ENCODE data around the gene ARHGEF11. TPM values are rescaled to one million over a fixed set of nuclear protein-coding genes. Genes with fewer than 3 reads are reported as not detected.

ARHGEF11 gene
- total and polyA plus RNA-seq, 2 of the 4 experiments (the other 2 are of a cell fraction) = 16.8 to 17.2 TPM

DNA sequence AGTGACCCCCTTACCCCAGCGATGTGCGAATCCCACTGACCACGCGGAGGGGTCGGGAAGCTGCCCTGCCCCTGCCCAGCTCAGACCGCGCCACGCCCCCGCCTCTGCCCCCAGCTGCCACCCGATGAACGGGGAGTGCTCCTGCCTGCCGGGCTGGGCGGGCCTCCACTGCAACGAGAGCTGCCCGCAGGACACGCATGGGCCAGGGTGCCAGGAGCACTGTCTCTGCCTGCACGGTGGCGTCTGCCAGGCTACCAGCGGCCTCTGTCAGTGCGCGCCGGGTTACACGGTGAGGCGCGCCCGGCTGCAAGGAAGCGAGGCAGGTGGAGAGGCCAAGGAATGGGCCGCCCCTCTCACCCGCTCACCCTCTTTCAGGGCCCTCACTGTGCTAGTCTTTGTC lies 137.0 kb downstream of the ARHGEF11 start:
- WGBS, 2 experiments (ENCODE audit: extremely low coverage in 2 of 2, insufficient read length in 1 of 2) = 88% methylated on average over 22 of the region's 29 CpGs; no CpG with 5 or more reads in 1 of the 2 experiments
- no TSS peak for BruUV-seq (replicated peaks)
- no peak for DNase-seq
- TF ChIP-seq RFX5 (IDR thresholded peaks at IDR 0.05; ENCODE audit: low read depth, low read length) (no peak), MXI1 (IDR thresholded peaks at IDR 0.05; ENCODE audit: borderline replicate concordance, low read depth, low read length) (no peak), BHLHE40 (IDR thresholded peaks at IDR 0.05; ENCODE audit: low read depth, low read length) (no peak), CHD1 (IDR thresholded peaks at IDR 0.05; ENCODE audit: low read depth, low read length) (no peak), POLR2A (IDR thresholded peaks at IDR 0.05; ENCODE audit: low read depth, low read length) (no peak), RCOR1 (IDR thresholded peaks at IDR 0.05; ENCODE audit: insufficient replicate concordance, low read length) (no peak), FOS (IDR thresholded peaks at IDR 0.05; ENCODE audit: low read depth, low read length) (no peak), CEBPB (IDR thresholded peaks at IDR 0.05; ENCODE audit: low read depth, low read length) (no peak), SMC3 (IDR thresholded peaks at IDR 0.05; ENCODE audit: low read depth, low read length) (no peak), RAD21 (IDR thresholded peaks at IDR 0.05; ENCODE audit: low read length) (no peak), MAZ (IDR thresholded peaks at IDR 0.05; ENCODE audit: borderline replicate concordance, low read depth, low read length) (no peak), NFE2L2 (IDR thresholded peaks at IDR 0.05; ENCODE audit: low read depth, low read length) (no peak), MAFK (IDR thresholded peaks at IDR 0.05; ENCODE audit: low read depth, low read length) (no peak)
- TF ChIP-seq, protein P1, sequence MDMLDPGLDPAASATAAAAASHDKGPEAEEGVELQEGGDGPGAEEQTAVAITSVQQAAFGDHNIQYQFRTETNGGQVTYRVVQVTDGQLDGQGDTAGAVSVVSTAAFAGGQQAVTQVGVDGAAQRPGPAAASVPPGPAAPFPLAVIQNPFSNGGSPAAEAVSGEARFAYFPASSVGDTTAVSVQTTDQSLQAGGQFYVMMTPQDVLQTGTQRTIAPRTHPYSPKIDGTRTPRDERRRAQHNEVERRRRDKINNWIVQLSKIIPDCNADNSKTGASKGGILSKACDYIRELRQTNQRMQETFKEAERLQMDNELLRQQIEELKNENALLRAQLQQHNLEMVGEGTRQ (IDR thresholded peaks at IDR 0.05; ENCODE audit: low read depth, low read length) = no peak
- TF ChIP-seq, protein P2, sequence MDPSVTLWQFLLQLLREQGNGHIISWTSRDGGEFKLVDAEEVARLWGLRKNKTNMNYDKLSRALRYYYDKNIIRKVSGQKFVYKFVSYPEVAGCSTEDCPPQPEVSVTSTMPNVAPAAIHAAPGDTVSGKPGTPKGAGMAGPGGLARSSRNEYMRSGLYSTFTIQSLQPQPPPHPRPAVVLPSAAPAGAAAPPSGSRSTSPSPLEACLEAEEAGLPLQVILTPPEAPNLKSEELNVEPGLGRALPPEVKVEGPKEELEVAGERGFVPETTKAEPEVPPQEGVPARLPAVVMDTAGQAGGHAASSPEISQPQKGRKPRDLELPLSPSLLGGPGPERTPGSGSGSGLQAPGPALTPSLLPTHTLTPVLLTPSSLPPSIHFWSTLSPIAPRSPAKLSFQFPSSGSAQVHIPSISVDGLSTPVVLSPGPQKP (IDR thresholded peaks at IDR 0.05; ENCODE audit: borderline replicate concordance, low read depth, low read length) = no peak
- TF ChIP-seq, protein P3, sequence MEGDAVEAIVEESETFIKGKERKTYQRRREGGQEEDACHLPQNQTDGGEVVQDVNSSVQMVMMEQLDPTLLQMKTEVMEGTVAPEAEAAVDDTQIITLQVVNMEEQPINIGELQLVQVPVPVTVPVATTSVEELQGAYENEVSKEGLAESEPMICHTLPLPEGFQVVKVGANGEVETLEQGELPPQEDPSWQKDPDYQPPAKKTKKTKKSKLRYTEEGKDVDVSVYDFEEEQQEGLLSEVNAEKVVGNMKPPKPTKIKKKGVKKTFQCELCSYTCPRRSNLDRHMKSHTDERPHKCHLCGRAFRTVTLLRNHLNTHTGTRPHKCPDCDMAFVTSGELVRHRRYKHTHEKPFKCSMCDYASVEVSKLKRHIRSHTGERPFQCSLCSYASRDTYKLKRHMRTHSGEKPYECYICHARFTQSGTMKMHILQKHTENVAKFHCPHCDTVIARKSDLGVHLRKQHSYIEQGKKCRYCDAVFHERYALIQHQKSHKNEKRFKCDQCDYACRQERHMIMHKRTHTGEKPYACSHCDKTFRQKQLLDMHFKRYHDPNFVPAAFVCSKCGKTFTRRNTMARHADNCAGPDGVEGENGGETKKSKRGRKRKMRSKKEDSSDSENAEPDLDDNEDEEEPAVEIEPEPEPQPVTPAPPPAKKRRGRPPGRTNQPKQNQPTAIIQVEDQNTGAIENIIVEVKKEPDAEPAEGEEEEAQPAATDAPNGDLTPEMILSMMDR (conservative IDR thresholded peaks at IDR 0.05; ENCODE audit: low read depth, low read length) = no peak
- no peak for ATAC-seq (ENCODE audit: low read depth)
- Histone ChIP-seq H3K4ac (ENCODE audit: low read depth, low read length) (no peak overlapping the region), H2BK5ac (ENCODE audit: low read depth, low read length, poor library complexity, severe bottlenecking) (no peak overlapping the region), H3K4me1 (ENCODE audit: control insufficient read depth, insufficient read depth, low read length) (peaks cover 13% of the 10 kb centered on the region), H2BK120ac (ENCODE audit: low read depth, low read length) (no peak overlapping the region), H3K36me3 (ENCODE audit: control insufficient read depth, insufficient read depth, low read length) (peaks cover 16% of the 10 kb centered on the region), H3K9me1 (ENCODE audit: insufficient read depth, low read length) (peaks cover 3% of the 10 kb centered on the region; the same call in 1 of the 2 replicates), H2AK9ac (replicated peaks; ENCODE audit: low read depth, low read length, poor library complexity) (no peak overlapping the region), H3K4me3 (ENCODE audit: insufficient read depth, low read depth, low read length) (no peak overlapping the region), H4K5ac (ENCODE audit: low read depth, low read length) (no peak overlapping the region), H3K79me1 (ENCODE audit: low read depth in 1 of 2, low read length in 2 of 2) (peaks cover 0 to 38% of the 10 kb centered on the region in 2 experiments; a peak in 2 of 4 replicates), H3K23ac (ENCODE audit: low read depth, low read length) (no peak overlapping the region), H3K27me3 (ENCODE audit: control insufficient read depth, insufficient read depth, low read length) (no peaks in the 10 kb centered on the region), H3K9ac (ENCODE audit: low read depth, low read length) (no peak overlapping the region), H2BK15ac (ENCODE audit: low read depth, low read length) (no peak overlapping the region), H4K91ac (ENCODE audit: insufficient read depth, low read depth, low read length) (no peak overlapping the region), H4K8ac (ENCODE audit: low read depth in 2 of 2, low read length in 2 of 2) (no peak overlapping the region), H2AFZ (replicated peaks; ENCODE audit: low read length, poor library complexity) (no peak overlapping the region), H2AK5ac (ENCODE audit: low read depth, low read length) (no peak overlapping the region), H3K27ac (ENCODE audit: insufficient read depth, low read length) (no peak overlapping the region), H4K20me1 (ENCODE audit: insufficient read depth, low read length) (peaks cover 3% of the 10 kb centered on the region), H3K9me3 (ENCODE audit: control insufficient read depth, insufficient read depth, low read length) (no peaks in the 10 kb centered on the region), H2BK20ac (ENCODE audit: low read depth, low read length) (no peak overlapping the region), H3K18ac (ENCODE audit: low read depth, low read length) (no peak overlapping the region), H3K14ac (replicated peaks; ENCODE audit: low read depth, low read length) (no peak overlapping the region), H3K56ac (ENCODE audit: extremely low read depth, insufficient read depth, low read length) (no peak overlapping the region), H3K4me2 (ENCODE audit: low read depth, low read length) (no peak overlapping the region)
- dilution Hi-C loops (cut with HindIII; ENCODE audit: low sequenced_read_pairs, unreplicated experiment) = no loop called here
- ChIA-PET POLR2A (ENCODE audit: unreplicated experiment) (no interaction called here), CTCF (no interaction called here)
- intact Hi-C loops (cut with micrococcal nuclease) = no loop called here
- in situ Hi-C loops (cut with MboI; ENCODE audit: low sequenced_read_pairs) = no loop called here

Measured in IMR-90 (cell line).